ENCODE data around the gene MYH16. TPM values are rescaled to one million over a fixed set of nuclear protein-coding genes. Genes with fewer than 3 reads are reported as not detected.

MYH16 gene
- polyA plus RNA-seq, 1 donor from 2014 or later: not detected

DNA sequence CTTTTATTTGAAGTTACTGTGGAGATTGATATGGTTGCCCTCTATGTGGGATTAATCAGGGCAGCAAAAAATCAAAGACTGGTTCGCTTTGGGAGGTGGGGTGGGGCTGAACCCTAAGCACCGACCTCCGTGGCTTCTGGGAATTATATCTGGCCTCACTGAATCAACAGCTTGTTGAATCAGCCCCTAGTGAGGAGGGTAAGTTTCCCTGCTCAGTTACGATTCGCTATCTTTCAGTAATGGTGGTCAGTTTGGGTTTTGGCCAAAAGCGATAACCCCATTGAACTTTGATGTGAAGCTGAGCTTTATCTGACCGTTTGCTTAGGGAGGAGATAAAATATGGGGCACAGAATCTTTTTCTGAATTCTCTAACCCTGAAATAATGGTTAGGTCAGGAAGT lies 36.5 kb downstream of the MYH16 start:
- Histone ChIP-seq H3K4me2 (ENCODE audit: low read length) (no peak overlapping the region), H3K9me2 (ENCODE audit: insufficient read depth, low read length) (no peaks in the 10 kb centered on the region), H3K4me3 (ENCODE audit: low read length) (no peak overlapping the region), H2AFZ (ENCODE audit: low read depth, low read length) (no peak overlapping the region), H3K27me3 (ENCODE audit: insufficient read depth, low read depth, low read length) (no peaks in the 10 kb centered on the region), H3K36me3 (ENCODE audit: insufficient read depth, low read length) (no peaks in the 10 kb centered on the region), H4K20me1 (ENCODE audit: insufficient read depth) (no peaks in the 10 kb centered on the region), H3K9me3 (ENCODE audit: low read length) (no peaks in the 10 kb centered on the region), H3F3A (ENCODE audit: insufficient read depth, low read length, poor library complexity, severe bottlenecking) (no peaks in the 10 kb centered on the region), H3K79me2 (replicated peaks; ENCODE audit: insufficient read depth, low read length) (no peaks in the 10 kb centered on the region), H3K9ac (ENCODE audit: low read length) (no peak overlapping the region), H3K27ac (ENCODE audit: low read length) (no peak overlapping the region)
- TF ChIP-seq SMC3 (conservative IDR thresholded peaks at IDR 0.05; ENCODE audit: poor library complexity): no peak

DNA sequence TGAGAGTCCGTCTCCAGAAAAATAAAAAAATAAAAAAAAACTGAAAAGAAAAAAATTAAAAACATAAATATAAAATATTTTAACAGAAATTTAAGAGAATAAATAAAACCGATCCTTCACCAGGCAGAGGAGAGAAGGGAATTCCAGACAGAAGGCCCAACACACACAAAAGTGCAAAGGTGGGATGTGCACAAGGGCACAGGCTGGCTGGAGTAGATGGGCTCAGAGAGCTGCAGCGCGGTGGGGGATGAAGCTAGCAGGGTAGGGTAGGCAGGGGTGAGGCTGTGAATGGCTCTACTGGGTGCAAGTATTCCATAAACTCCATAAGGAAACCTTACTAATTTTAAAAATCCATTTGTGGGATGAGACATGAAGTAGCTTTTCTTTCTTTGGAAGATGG lies 37.4 kb downstream of the MYH16 start:
- H3K36me3 ChIP-seq (ENCODE audit: insufficient read depth, low read length): no peaks in the 10 kb centered on the region
- no peak overlapping the region for H3K27ac ChIP-seq (ENCODE audit: low read length)
- no peaks in the 10 kb centered on the region for H3K79me2 ChIP-seq (replicated peaks; ENCODE audit: insufficient read depth, low read length)
- H3K9ac ChIP-seq (ENCODE audit: low read length): no peak overlapping the region
- H2AFZ ChIP-seq (ENCODE audit: low read depth, low read length): no peak overlapping the region
- no peaks in the 10 kb centered on the region for H3K9me2 ChIP-seq (ENCODE audit: insufficient read depth, low read length)
- TF ChIP-seq POLR2AphosphoS5 (IDR thresholded peaks at IDR 0.05) (no peak), TAF1 (IDR thresholded peaks at IDR 0.05; ENCODE audit: low read depth) (no peak), EZH2 (IDR thresholded peaks at IDR 0.05; ENCODE audit: borderline replicate concordance, insufficient read depth, low read length, poor library complexity, severe bottlenecking) (no peak), MXI1 (conservative IDR thresholded peaks at IDR 0.05; ENCODE audit: poor library complexity, severe bottlenecking) (no peak), RAD21 (conservative IDR thresholded peaks at IDR 0.05) (no peak), EP300 (conservative IDR thresholded peaks at IDR 0.05; ENCODE audit: poor library complexity, severe bottlenecking) (no peak), SMC3 (conservative IDR thresholded peaks at IDR 0.05; ENCODE audit: poor library complexity) (no peak)
- TF ChIP-seq, protein P1, sequence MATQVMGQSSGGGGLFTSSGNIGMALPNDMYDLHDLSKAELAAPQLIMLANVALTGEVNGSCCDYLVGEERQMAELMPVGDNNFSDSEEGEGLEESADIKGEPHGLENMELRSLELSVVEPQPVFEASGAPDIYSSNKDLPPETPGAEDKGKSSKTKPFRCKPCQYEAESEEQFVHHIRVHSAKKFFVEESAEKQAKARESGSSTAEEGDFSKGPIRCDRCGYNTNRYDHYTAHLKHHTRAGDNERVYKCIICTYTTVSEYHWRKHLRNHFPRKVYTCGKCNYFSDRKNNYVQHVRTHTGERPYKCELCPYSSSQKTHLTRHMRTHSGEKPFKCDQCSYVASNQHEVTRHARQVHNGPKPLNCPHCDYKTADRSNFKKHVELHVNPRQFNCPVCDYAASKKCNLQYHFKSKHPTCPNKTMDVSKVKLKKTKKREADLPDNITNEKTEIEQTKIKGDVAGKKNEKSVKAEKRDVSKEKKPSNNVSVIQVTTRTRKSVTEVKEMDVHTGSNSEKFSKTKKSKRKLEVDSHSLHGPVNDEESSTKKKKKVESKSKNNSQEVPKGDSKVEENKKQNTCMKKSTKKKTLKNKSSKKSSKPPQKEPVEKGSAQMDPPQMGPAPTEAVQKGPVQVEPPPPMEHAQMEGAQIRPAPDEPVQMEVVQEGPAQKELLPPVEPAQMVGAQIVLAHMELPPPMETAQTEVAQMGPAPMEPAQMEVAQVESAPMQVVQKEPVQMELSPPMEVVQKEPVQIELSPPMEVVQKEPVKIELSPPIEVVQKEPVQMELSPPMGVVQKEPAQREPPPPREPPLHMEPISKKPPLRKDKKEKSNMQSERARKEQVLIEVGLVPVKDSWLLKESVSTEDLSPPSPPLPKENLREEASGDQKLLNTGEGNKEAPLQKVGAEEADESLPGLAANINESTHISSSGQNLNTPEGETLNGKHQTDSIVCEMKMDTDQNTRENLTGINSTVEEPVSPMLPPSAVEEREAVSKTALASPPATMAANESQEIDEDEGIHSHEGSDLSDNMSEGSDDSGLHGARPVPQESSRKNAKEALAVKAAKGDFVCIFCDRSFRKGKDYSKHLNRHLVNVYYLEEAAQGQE (IDR thresholded peaks at IDR 0.05; ENCODE audit: borderline replicate concordance): no peak
- TF ChIP-seq, protein P2, sequence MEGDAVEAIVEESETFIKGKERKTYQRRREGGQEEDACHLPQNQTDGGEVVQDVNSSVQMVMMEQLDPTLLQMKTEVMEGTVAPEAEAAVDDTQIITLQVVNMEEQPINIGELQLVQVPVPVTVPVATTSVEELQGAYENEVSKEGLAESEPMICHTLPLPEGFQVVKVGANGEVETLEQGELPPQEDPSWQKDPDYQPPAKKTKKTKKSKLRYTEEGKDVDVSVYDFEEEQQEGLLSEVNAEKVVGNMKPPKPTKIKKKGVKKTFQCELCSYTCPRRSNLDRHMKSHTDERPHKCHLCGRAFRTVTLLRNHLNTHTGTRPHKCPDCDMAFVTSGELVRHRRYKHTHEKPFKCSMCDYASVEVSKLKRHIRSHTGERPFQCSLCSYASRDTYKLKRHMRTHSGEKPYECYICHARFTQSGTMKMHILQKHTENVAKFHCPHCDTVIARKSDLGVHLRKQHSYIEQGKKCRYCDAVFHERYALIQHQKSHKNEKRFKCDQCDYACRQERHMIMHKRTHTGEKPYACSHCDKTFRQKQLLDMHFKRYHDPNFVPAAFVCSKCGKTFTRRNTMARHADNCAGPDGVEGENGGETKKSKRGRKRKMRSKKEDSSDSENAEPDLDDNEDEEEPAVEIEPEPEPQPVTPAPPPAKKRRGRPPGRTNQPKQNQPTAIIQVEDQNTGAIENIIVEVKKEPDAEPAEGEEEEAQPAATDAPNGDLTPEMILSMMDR (IDR thresholded peaks at IDR 0.05; ENCODE audit: poor library complexity, severe bottlenecking): no peak
- no peak overlapping the region for H3K4me3 ChIP-seq (ENCODE audit: low read length)
- no peaks in the 10 kb centered on the region for H3K9me3 ChIP-seq (ENCODE audit: low read length)
- H4K20me1 ChIP-seq (ENCODE audit: insufficient read depth): no peaks in the 10 kb centered on the region
- H3K27me3 ChIP-seq (ENCODE audit: insufficient read depth, low read depth, low read length): no peaks in the 10 kb centered on the region
- no peak overlapping the region for H3K4me2 ChIP-seq (ENCODE audit: low read length)
- no peaks in the 10 kb centered on the region for H3F3A ChIP-seq (ENCODE audit: insufficient read depth, low read length, poor library complexity, severe bottlenecking)

DNA sequence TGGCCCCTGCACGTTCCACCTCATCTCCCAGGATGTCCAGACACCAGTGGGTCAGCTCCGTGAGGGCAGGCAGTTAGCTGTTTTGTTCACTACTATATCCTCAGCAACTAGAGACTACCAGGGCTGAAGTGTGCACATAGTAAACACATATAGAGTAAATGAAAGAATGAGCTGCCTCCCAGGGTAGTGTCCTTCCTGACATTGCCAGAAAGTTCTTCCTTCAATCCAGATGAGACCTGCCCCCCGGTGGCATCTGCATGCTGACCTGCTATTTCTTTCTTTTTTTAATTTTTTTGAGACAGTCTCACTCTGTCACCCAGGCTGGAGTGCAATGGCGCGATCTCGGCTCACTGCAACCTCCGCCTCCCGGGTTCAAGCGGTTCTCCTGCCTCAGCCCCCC lies 39.1 kb downstream of the MYH16 start:
- no peaks in the 10 kb centered on the region for H3F3A ChIP-seq (ENCODE audit: insufficient read depth, low read length, poor library complexity, severe bottlenecking)
- H2AFZ ChIP-seq (ENCODE audit: low read depth, low read length): no peak overlapping the region
- no peaks in the 10 kb centered on the region for H4K20me1 ChIP-seq (ENCODE audit: insufficient read depth)
- no peaks in the 10 kb centered on the region for H3K9me2 ChIP-seq (ENCODE audit: insufficient read depth, low read length)
- H3K4me3 ChIP-seq (ENCODE audit: low read length): no peak overlapping the region
- TF ChIP-seq, protein P1 (IDR thresholded peaks at IDR 0.05; ENCODE audit: borderline replicate concordance): no peak
- TF ChIP-seq EP300 (conservative IDR thresholded peaks at IDR 0.05; ENCODE audit: poor library complexity, severe bottlenecking): no peak
- TF ChIP-seq POLR2AphosphoS5 (IDR thresholded peaks at IDR 0.05): no peak
- TF ChIP-seq SMC3 (conservative IDR thresholded peaks at IDR 0.05; ENCODE audit: poor library complexity): no peak
- TF ChIP-seq RAD21 (conservative IDR thresholded peaks at IDR 0.05): no peak
- TF ChIP-seq, protein P2 (IDR thresholded peaks at IDR 0.05; ENCODE audit: poor library complexity, severe bottlenecking): no peak
- TF ChIP-seq EZH2 (IDR thresholded peaks at IDR 0.05; ENCODE audit: borderline replicate concordance, insufficient read depth, low read length, poor library complexity, severe bottlenecking): no peak
- TF ChIP-seq MXI1 (conservative IDR thresholded peaks at IDR 0.05; ENCODE audit: poor library complexity, severe bottlenecking): no peak
- no peak for TF ChIP-seq TAF1 (IDR thresholded peaks at IDR 0.05; ENCODE audit: low read depth)
- no peak overlapping the region for H3K9ac ChIP-seq (ENCODE audit: low read length)
- no peak overlapping the region for H3K4me2 ChIP-seq (ENCODE audit: low read length)
- no peaks in the 10 kb centered on the region for H3K36me3 ChIP-seq (ENCODE audit: insufficient read depth, low read length)
- H3K79me2 ChIP-seq (replicated peaks; ENCODE audit: insufficient read depth, low read length): no peaks in the 10 kb centered on the region
- no peaks in the 10 kb centered on the region for H3K9me3 ChIP-seq (ENCODE audit: low read length)
- no peak overlapping the region for H3K27ac ChIP-seq (ENCODE audit: low read length)
- H3K27me3 ChIP-seq (ENCODE audit: insufficient read depth, low read depth, low read length): no peaks in the 10 kb centered on the region

All from neural cell (in vitro differentiated cells).